K562 (cell line): ENCODE measurements around the gene NDOR1. TPM values are rescaled to one million over a fixed set of nuclear protein-coding genes. Genes with fewer than 3 reads are reported as not detected.

ENCODE experiments used
- ARID4B ChIP-seq: sonication (generic); formaldehyde crosslinking; IDR thresholded peaks from 2 replicates; pipeline ENCODE4 v1.8.0; 2022; ENCODE audit warnings: mild to moderate bottlenecking, missing genetic modification reagents
- FOSL1 ChIP-seq: fragments of 200-800 bp; sonication (Bioruptor generic); conservative IDR thresholded peaks from 2 replicates; pipeline ENCODE4 v1.6.1; 2016; ENCODE audit warnings: missing genetic modification characterization, missing compliant biosample characterization
- HDAC3 ChIP-seq: fragments of 450-650 bp; IDR thresholded peaks from 2 replicates; pipeline ENCODE4 v1.6.1; 2018; ENCODE audit warnings: borderline replicate concordance, mild to moderate bottlenecking, moderate library complexity; ENCODE audit not compliant: partially characterized antibody
- RB1 ChIP-seq: fragments of 450-650 bp; IDR thresholded peaks from 2 replicates; pipeline ENCODE4 v1.6.1; 2017; ENCODE audit warnings: low read depth, mild to moderate bottlenecking
- SMAD2 ChIP-seq: fragments of 150-350 bp; IDR thresholded peaks from 2 replicates; pipeline ENCODE4 v1.6.1; 2014; ENCODE audit warnings: low read depth, mild to moderate bottlenecking, low read length
- SREBF1 ChIP-seq: fragments of 150-350 bp; IDR thresholded peaks from 2 replicates; pipeline ENCODE4 v1.6.1; 2014; ENCODE audit warnings: antibody characterized with exemption, low read depth, low read length, borderline replicate concordance
- THAP7 ChIP-seq: fragments of 250-450 bp; sonication (Bioruptor Pico); IDR thresholded peaks from 2 replicates; pipeline ENCODE4 v1.5.0; 2021
- ZBTB49 ChIP-seq: sonication (generic); formaldehyde crosslinking; IDR thresholded peaks from 2 replicates; pipeline ENCODE4 v1.8.0; 2022; ENCODE audit warnings: missing genetic modification reagents, mild to moderate bottlenecking, borderline replicate concordance
- ZC3H8 ChIP-seq: fragments of 450-650 bp; IDR thresholded peaks from 2 replicates; pipeline ENCODE4 v1.6.1; 2017
- ZNF764 ChIP-seq: fragments of 250-450 bp; sonication (Bioruptor Pico); IDR thresholded peaks from 2 replicates; pipeline ENCODE4 v1.4.0; 2020; ENCODE audit warnings: low read depth, mild to moderate bottlenecking, moderate library complexity
- polyA plus RNA-seq, 8 experiments: library from polyadenylated mRNA; depleted of rRNA in 4 of 8; stranded (reverse) in 5 of 8; unstranded in 3 of 8; fragments of >200 nt; fragmentation: Nextera tagmentation in 2 of 8; fragmentation: Illumina TruSeq in 1 of 8; extraction: Ambion mirVana in 2 of 8; extraction: Trizol in 1 of 8; gene quantifications; 2 replicates each; pipeline versions ENCODE4 v1.2.1 to v1.2.3, GENCODE V29; 2011 to 2014; ENCODE audit warnings: inconsistent platforms in 1 of 8, missing spikeins in 1 of 8
- total RNA-seq, 7 experiments: library from RNA; depleted of rRNA in 6 of 7; stranded (reverse); fragments of >200 nt in 6 of 7; fragmentation: Illumina TruSeq in 2 of 7; extraction: Trizol in 2 of 7; gene quantifications; 2 replicates each; pipeline versions ENCODE4 v1.2.1 to v1.2.3, GENCODE V29; 2011 to 2021; ENCODE audit warnings: low replicate concordance in 1 of 7
- TF ChIP-seq, protein P1 (sequence below): fragments of 250-450 bp; sonication (Bioruptor Pico); IDR thresholded peaks from 2 replicates; pipeline ENCODE4 v1.4.0; 2020; ENCODE audit warnings: mild to moderate bottlenecking

Gene NDOR1
- total and polyA plus RNA-seq, 9 of the 15 experiments (the other 6 are each of a cell fraction or from before 2014, with no cell fraction given) = 0.06 to 36.9 (median 6.9) TPM

- TF ChIP-seq, protein P1, sequence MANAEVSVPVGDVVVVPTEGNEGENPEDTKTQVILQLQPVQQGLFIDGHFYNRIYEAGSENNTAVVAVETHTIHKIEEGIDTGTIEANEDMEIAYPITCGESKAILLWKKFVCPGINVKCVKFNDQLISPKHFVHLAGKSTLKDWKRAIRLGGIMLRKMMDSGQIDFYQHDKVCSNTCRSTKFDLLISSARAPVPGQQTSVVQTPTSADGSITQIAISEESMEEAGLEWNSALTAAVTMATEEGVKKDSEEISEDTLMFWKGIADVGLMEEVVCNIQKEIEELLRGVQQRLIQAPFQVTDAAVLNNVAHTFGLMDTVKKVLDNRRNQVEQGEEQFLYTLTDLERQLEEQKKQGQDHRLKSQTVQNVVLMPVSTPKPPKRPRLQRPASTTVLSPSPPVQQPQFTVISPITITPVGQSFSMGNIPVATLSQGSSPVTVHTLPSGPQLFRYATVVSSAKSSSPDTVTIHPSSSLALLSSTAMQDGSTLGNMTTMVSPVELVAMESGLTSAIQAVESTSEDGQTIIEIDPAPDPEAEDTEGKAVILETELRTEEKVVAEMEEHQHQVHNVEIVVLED (CRISPR knock-in tag) = peak; percentile 65
- no peak for TF ChIP-seq HDAC3
- TF ChIP-seq SMAD2 = no peak
- peak; percentile 89 for TF ChIP-seq ARID4B (CRISPR knock-in tag)
- no peak for TF ChIP-seq ZNF764
- TF ChIP-seq SREBF1 = no peak
- TF ChIP-seq FOSL1 (tag) = no peak
- peak; percentile 34; the same call in 1 of the 2 replicates for TF ChIP-seq ZBTB49 (CRISPR knock-in tag)
- TF ChIP-seq THAP7 (CRISPR knock-in tag) = no peak
- peak; percentile 96 for TF ChIP-seq RB1
- no peak for TF ChIP-seq ZC3H8
Measured at GRCh38 chr9:137205126-137206069, at the start of gene NDOR1, which contains the start of gene TMEM203 (continued).
